Stimulated activated CD8-positive, alpha-beta memory T cell treated with anti-CD3 and anti-CD28 coated beads, Interleukin-7, amount 100 ng/mL, for 24 hours (primary cell): ENCODE measurements around the gene CHRNA1.
"Not testable (repeated sequence)": the region's sequence is repeated elsewhere in the genome, so short reads cannot be mapped to it uniquely, and the experiment has no call there.

ENCODE experiments used
- DNase-seq: peaks from one replicate; pipeline ENCODE4 v3.0.0-alpha.2; 2020; ENCODE audit warnings: low read depth

The CHRNA1 gene

GRCh38 chr2:174717273-174717672, 47.0 kb downstream of the CHRNA1 start:
- no peak for DNase-seq

- DNase-seq, result no peak
These were observed 47.5 kb downstream of the CHRNA1 start for GRCh38 chr2:174716785-174717184.

GRCh38 chr2:174713686-174714085, 50.6 kb downstream of the CHRNA1 start:
- DNase-seq, result no peak

- no peak for DNase-seq
These were observed 53.1 kb downstream of the CHRNA1 start for GRCh38 chr2:174711206-174711605.

GRCh38 chr2:174709416-174710004, 54.8 kb downstream of the CHRNA1 start:
- DNase-seq, result not testable (repeated sequence)

- no peak for DNase-seq
These were observed 55.6 kb downstream of the CHRNA1 start for GRCh38 chr2:174708713-174709112.

- DNase-seq, result no peak
These were observed 59.0 kb downstream of the CHRNA1 start for GRCh38 chr2:174705321-174705720.

GRCh38 chr2:174704642-174705041, 59.6 kb downstream of the CHRNA1 start:
- DNase-seq, result no peak

GRCh38 chr2:174704061-174704460, 60.2 kb downstream of the CHRNA1 start:
- no peak for DNase-seq

- no peak for DNase-seq
These were observed 60.8 kb downstream of the CHRNA1 start for GRCh38 chr2:174703430-174703829.

- no peak for DNase-seq
These were observed 61.7 kb downstream of the CHRNA1 start for GRCh38 chr2:174702541-174702940.

GRCh38 chr2:174699993-174700766, 64.1 kb downstream of the CHRNA1 start:
- DNase-seq, result no peak
